Measurements from ENCODE around the gene RFT1. TPM values are rescaled to one million over a fixed set of nuclear protein-coding genes. Genes with fewer than 3 reads are reported as not detected.
A peak's percentile ranks its signal among the peaks of the same experiment; 100 is the strongest.

RFT1 gene
- total and polyA plus RNA-seq, 10 donors: 6.0 to 25.6 (median 15.4) TPM

GRCh38 chr3:53100818-53101466 is 29.3 kb downstream of the RFT1 start:
- intact Hi-C loops (cut with DNase I; ENCODE audit: low total_unique reads): no loop called here
- H3K27ac ChIP-seq: peak overlapping the region in 1 of 8 donors; percentile 44
- WGBS, 5 donors: 58 to 74% (median 67%) methylated on average over 11 to 12 of the region's 12 CpGs
- H3K4me1 ChIP-seq: peaks cover 0 to 41% (median 12%) of the 10 kb centered on the region in 6 donors
- no peak overlapping the region for H3K4me3 ChIP-seq
- no peaks in the 10 kb centered on the region for H3K27me3 ChIP-seq (replicated peaks in 1 of 7)
- no peak for DNase-seq
- H3K9me3 ChIP-seq: no peaks in the 10 kb centered on the region
- peaks cover 0 to 100% (median 68%) of the 10 kb centered on the region in 6 donors for H3K36me3 ChIP-seq
- TF ChIP-seq POLR2A (IDR thresholded peaks at IDR 0.05) (no peak), POLR2AphosphoS5 (IDR thresholded peaks at IDR 0.05) (peak in 2 of 3 donors; percentile 23 to 50)

- Histone ChIP-seq H3K4me1 (peaks cover 0 to 24% (median 6%) of the 10 kb centered on the region in 6 donors), H3K36me3 (peaks cover 0 to 100% (median 61%) of the 10 kb centered on the region in 6 donors), H3K4me3 (no peak overlapping the region), H3K27ac (no peak overlapping the region), H3K9me3 (no peaks in the 10 kb centered on the region), H3K27me3 (replicated peaks in 1 of 7) (no peaks in the 10 kb centered on the region)
- TF ChIP-seq POLR2A (IDR thresholded peaks at IDR 0.05) (no peak), CTCF (IDR thresholded peaks at IDR 0.05 in 8 of 11, conservative IDR thresholded peaks at IDR 0.05 in 3 of 11) (no peak), POLR2AphosphoS5 (IDR thresholded peaks at IDR 0.05) (no peak)
- 91 to 93% (median 93%) methylated on average over 5 of the region's 5 CpGs for WGBS, 5 donors
- DNase-seq: no peak
- intact Hi-C loops (cut with DNase I; ENCODE audit: low total_unique reads): no loop called here
Observed at GRCh38 chr3:53097887-53098286, 32.3 kb downstream of the RFT1 start.

- no peak for TF ChIP-seq POLR2A (IDR thresholded peaks at IDR 0.05)
- TF ChIP-seq POLR2AphosphoS5 (IDR thresholded peaks at IDR 0.05): no peak
- no peak for TF ChIP-seq CTCF (IDR thresholded peaks at IDR 0.05 in 8 of 11, conservative IDR thresholded peaks at IDR 0.05 in 3 of 11)
- H3K4me1 ChIP-seq: peaks cover 0 to 15% (median 3%) of the 10 kb centered on the region in 6 donors
- no peaks in the 10 kb centered on the region for H3K9me3 ChIP-seq
- peaks cover 0 to 100% (median 56%) of the 10 kb centered on the region in 6 donors for H3K36me3 ChIP-seq
- 65 to 86% (median 82%) methylated on average over 2 of the region's 2 CpGs for WGBS, 5 donors
- intact Hi-C loops (cut with DNase I; ENCODE audit: low total_unique reads): no loop called here
- no peak overlapping the region for H3K4me3 ChIP-seq
- DNase-seq: peak; percentile 8
- no peak overlapping the region for H3K27ac ChIP-seq
- H3K27me3 ChIP-seq (replicated peaks in 1 of 7): no peaks in the 10 kb centered on the region
Observed at GRCh38 chr3:53092942-53093341, 37.3 kb downstream of the RFT1 start.

- no peaks in the 10 kb centered on the region for H3K27me3 ChIP-seq (replicated peaks in 1 of 7)
- no peaks in the 10 kb centered on the region for H3K9me3 ChIP-seq
- H3K4me3 ChIP-seq: no peak overlapping the region
- TF ChIP-seq CTCF (IDR thresholded peaks at IDR 0.05 in 8 of 11, conservative IDR thresholded peaks at IDR 0.05 in 3 of 11) (no peak), POLR2AphosphoS5 (IDR thresholded peaks at IDR 0.05) (no peak), POLR2A (IDR thresholded peaks at IDR 0.05) (no peak)
- intact Hi-C loops (cut with DNase I; ENCODE audit: low total_unique reads): no loop called here
- H3K36me3 ChIP-seq: peaks cover 0 to 100% (median 53%) of the 10 kb centered on the region in 6 donors
- no peak overlapping the region for H3K27ac ChIP-seq
- WGBS, 5 donors: 95 to 97% (median 96%) methylated on average over 11 of the region's 11 CpGs
- H3K4me1 ChIP-seq: peaks cover 0 to 15% (median 3%) of the 10 kb centered on the region in 6 donors
- DNase-seq: peak; percentile 54
Observed at GRCh38 chr3:53092216-53092615, 38.0 kb downstream of the RFT1 start.

Data from spleen (tissue), 11 donors.